ENCODE measurements around the gene RGS7. TPM values are rescaled to one million over a fixed set of nuclear protein-coding genes. Genes with fewer than 3 reads are reported as not detected.

The RGS7 gene
- total RNA-seq, 4 donors from 2014 or later: 0.27 TPM; not detected in 3

- Histone ChIP-seq H3K27ac (no peak overlapping the region), H3K4me1 (no peaks in the 10 kb centered on the region), H3K36me3 (no peaks in the 10 kb centered on the region), H3K9me3 (no peaks in the 10 kb centered on the region), H3K27me3 (no peaks in the 10 kb centered on the region), H3K4me3 (no peak overlapping the region)
- 33 to 35% methylated on average over 9 of the region's 9 CpGs for WGBS, 2 donors (ENCODE audit: low coverage in 1 of 2)
- TF ChIP-seq EP300 (IDR thresholded peaks at IDR 0.05) (no peak), POLR2AphosphoS5 (IDR thresholded peaks at IDR 0.05) (no peak)
- no peak for ATAC-seq
These were observed 33.4 kb downstream of the RGS7 start for GRCh38 chr1:241323514-241324195.

GRCh38 chr1:241317676-241318075, 39.3 kb downstream of the RGS7 start:
- Histone ChIP-seq H3K4me1 (no peaks in the 10 kb centered on the region), H3K36me3 (no peaks in the 10 kb centered on the region), H3K27ac (no peak overlapping the region), H3K27me3 (no peaks in the 10 kb centered on the region), H3K9me3 (no peaks in the 10 kb centered on the region), H3K4me3 (no peak overlapping the region)
- 58 to 61% methylated on average over 2 of the region's 2 CpGs for whole genome bisulfite sequencing, 2 donors (ENCODE audit: low coverage in 1 of 2)
- TF ChIP-seq POLR2A (IDR thresholded peaks at IDR 0.05) (no peak), CTCF (IDR thresholded peaks at IDR 0.05) (no peak), EP300 (IDR thresholded peaks at IDR 0.05) (no peak), POLR2AphosphoS5 (IDR thresholded peaks at IDR 0.05) (no peak)
- ATAC-seq: no peak

GRCh38 chr1:241316372-241316771, 40.6 kb downstream of the RGS7 start:
- Histone ChIP-seq H3K9me3 (no peaks in the 10 kb centered on the region), H3K27ac (no peak overlapping the region), H3K27me3 (no peaks in the 10 kb centered on the region), H3K4me3 (no peak overlapping the region), H3K4me1 (no peaks in the 10 kb centered on the region), H3K36me3 (no peaks in the 10 kb centered on the region)
- TF ChIP-seq CTCF (IDR thresholded peaks at IDR 0.05) (no peak), POLR2AphosphoS5 (IDR thresholded peaks at IDR 0.05) (no peak), POLR2A (IDR thresholded peaks at IDR 0.05) (no peak), EP300 (IDR thresholded peaks at IDR 0.05) (no peak)
- 72 to 74% methylated on average over 3 of the region's 3 CpGs for WGBS, 2 donors (ENCODE audit: low coverage in 1 of 2)
- no peak for ATAC-seq

GRCh38 chr1:241311056-241311746, 45.8 kb downstream of the RGS7 start:
- no peak overlapping the region for H3K4me3 ChIP-seq
- no peak overlapping the region for H3K27ac ChIP-seq
- H3K27me3 ChIP-seq: no peaks in the 10 kb centered on the region
- H3K9me3 ChIP-seq: no peaks in the 10 kb centered on the region
- no peaks in the 10 kb centered on the region for H3K36me3 ChIP-seq
- TF ChIP-seq POLR2AphosphoS5 (IDR thresholded peaks at IDR 0.05) (no peak), CTCF (IDR thresholded peaks at IDR 0.05) (no peak), EP300 (IDR thresholded peaks at IDR 0.05) (no peak), POLR2A (IDR thresholded peaks at IDR 0.05) (no peak)
- no peaks in the 10 kb centered on the region for H3K4me1 ChIP-seq
- no peak for ATAC-seq
- 59 to 62% methylated on average over 5 of the region's 5 CpGs for WGBS, 2 donors (ENCODE audit: low coverage in 1 of 2)

GRCh38 chr1:241310451-241310850, 46.6 kb downstream of the RGS7 start:
- no peak for TF ChIP-seq POLR2AphosphoS5 (IDR thresholded peaks at IDR 0.05)
- no peak for TF ChIP-seq CTCF (IDR thresholded peaks at IDR 0.05)
- no peak for TF ChIP-seq EP300 (IDR thresholded peaks at IDR 0.05)
- H3K27me3 ChIP-seq: no peaks in the 10 kb centered on the region
- 79 to 85% methylated on average over 3 of the region's 3 CpGs for WGBS, 2 donors (ENCODE audit: low coverage in 1 of 2)
- no peaks in the 10 kb centered on the region for H3K36me3 ChIP-seq
- no peak overlapping the region for H3K27ac ChIP-seq
- peaks cover 0 to 2% (median 0%) of the 10 kb centered on the region in 3 donors for H3K9me3 ChIP-seq
- H3K4me1 ChIP-seq: no peaks in the 10 kb centered on the region
- ATAC-seq: no peak
- H3K4me3 ChIP-seq: no peak overlapping the region

All from gastroesophageal sphincter (tissue), 4 donors.